Measurements from ENCODE around the gene CIAO3.

The CIAO3 gene

DNA sequence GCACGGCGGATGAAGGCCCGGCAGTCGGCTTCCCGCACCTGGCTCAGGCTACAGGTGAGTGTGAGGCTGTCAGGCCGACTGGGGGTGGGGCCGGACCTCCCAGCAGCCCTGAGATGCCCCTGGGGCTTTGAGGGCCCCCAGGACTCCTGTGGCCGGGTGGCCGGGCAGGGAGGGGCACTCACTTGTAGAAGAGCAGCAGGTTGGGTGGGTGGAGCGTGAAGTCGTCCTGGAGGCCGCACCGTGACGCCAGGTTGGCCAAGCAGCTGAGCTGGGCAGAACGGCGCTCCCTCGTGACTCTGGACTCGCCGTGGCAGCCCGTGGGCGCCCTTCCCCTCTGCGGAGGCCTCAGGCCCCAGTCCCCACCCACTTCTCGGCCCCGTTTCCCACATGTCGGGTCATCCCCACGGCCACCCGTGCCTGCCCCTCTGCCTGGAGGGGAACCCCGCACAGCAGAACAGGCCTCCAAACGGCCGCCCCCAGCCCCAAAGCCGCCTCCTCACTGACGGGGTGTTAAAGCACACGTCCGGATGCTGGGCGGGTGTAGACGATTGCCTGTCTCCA is 34.5 kb upstream of the CIAO3 start:
- no peak for DNase-seq

- DNase-seq, result no peak
Measured at GRCh38 chr16:774086-775001, 33.5 kb upstream of the CIAO3 start.

DNA sequence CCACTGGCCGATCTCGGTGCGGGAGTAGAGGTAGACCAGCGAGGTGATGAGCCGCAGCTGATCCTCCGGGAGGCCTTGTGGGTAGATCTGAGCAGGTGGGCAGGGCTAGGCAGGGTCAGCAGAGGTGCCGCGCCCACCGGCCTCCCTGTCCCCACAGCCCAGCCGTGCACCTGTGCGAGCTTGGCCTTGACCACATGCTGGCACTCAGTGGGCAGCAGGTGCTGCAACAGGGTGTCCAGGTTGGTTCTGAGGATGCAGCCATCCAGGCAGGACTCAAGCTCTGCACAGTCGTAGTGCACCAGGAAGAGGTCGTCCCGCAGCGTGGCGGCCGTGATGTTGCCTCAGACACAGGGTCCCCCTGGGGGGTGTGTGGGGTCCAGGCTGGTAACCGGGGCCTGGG is 32.2 kb upstream of the CIAO3 start:
- DNase-seq, result no peak

- no peak for DNase-seq
Measured at GRCh38 chr16:770411-770810, 29.6 kb upstream of the CIAO3 start.

DNA sequence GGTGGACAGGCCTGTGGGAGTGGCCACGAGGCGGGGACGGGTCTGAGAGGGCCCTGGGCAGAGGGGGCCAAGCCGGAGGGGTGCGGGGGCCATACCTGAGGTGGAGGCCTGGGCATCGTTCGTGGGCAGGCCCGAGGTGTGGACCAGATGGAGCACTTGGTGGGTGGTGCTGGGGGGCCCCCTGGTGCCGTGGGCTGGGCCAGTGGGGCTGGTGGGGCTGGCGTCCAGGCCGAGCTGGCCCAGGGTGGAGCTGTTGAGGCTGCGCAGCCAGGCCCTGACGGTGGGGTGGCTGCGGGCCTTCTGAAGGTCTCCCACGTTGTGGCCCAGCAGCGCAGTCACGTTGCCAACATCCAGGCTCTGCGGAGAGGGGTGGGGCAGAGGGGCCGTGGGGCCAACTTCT is 29.1 kb upstream of the CIAO3 start:
- DNase-seq, result no peak

DNA sequence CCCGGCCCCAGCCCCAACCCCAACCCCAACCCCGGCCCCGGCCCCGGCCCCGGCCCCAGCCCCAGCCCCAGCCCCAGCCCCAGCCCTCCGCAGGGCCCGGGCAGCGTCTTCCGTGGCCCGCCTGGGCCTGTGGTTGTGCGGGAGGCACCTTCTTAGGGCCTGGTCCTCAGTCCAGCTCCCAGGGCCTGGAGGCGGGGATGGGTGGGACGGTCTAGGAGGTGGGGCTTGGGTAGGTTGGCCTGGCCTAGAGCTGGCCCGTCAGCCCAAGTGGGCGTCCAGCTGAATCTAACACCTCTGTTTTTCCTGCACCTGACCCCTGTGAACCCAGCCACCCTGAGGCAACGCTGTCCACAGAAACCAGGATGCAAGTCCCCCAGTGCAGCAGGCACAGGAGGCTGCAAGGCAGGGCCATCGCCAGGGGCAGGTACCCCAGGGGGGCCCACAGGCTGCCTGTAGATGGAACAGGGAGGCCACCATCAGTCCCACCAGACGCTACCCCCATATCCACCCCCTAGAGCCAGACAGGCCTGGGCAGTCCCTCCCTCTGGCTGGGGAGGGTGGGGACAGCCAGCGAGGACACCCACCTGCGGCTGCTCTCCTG is 28.5 kb upstream of the CIAO3 start:
- no peak for DNase-seq

DNA sequence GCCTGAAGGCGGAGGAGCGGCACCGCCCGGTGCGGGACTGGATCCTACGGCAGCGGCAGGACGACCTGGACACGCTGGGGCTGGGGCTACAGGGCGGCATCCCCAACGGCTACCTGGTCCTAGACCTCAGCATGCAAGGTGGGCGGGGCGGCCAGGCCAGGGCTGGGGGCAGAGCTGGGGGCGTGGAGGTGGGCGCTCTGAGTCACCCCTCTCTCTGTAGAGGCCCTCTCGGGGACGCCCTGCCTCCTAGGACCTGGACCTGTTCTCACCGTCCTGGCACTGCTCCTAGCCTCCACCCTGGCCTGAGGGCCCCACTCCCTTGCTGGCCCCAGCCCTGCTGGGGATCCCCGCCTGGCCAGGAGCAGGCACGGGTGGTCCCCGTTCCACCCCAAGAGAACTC is 27.6 kb upstream of the CIAO3 start:
- no peak for DNase-seq

GRCh38 chr16:767743-768235 is 27.0 kb upstream of the CIAO3 start:
- no peak for DNase-seq

DNA sequence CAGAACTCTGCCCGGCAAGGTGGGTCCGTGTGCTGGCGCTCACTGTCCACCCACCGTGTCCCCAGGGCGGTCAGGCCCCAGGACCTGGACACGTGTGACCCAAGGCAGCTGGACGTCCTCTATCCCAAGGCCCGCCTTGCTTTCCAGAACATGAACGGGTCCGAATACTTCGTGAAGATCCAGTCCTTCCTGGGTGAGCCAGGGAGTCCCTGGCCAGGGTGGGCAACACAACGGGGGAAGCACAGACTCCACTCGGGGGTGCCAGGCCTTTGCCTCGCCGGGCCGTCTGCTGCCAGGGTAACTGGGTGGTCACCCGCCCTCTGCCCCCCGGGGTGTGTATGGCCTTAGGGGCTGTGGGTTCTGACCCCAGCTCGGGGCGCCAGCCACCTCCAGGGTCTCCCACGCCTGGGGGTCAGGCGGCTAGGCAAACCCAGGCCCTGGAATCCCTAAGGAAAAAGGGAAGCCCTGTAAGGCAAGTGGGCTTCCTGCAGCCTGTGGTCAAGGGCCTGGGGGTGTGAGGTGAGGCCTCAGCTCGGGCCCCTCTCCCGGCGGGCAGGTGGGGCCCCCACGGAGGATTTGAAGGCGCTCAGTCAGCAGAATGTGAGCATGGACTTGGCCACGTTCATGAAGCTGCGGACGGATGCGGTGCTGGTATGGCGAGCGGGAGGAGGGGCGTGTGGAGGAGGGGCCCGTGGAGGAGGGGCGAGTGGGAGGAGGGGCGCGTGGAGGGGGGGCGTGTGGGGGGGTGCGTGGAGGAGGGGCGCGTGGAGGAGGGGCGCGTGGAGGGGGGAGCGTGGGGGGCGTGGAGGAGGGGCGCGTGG is 26.2 kb upstream of the CIAO3 start:
- DNase-seq, result no peak

DNA sequence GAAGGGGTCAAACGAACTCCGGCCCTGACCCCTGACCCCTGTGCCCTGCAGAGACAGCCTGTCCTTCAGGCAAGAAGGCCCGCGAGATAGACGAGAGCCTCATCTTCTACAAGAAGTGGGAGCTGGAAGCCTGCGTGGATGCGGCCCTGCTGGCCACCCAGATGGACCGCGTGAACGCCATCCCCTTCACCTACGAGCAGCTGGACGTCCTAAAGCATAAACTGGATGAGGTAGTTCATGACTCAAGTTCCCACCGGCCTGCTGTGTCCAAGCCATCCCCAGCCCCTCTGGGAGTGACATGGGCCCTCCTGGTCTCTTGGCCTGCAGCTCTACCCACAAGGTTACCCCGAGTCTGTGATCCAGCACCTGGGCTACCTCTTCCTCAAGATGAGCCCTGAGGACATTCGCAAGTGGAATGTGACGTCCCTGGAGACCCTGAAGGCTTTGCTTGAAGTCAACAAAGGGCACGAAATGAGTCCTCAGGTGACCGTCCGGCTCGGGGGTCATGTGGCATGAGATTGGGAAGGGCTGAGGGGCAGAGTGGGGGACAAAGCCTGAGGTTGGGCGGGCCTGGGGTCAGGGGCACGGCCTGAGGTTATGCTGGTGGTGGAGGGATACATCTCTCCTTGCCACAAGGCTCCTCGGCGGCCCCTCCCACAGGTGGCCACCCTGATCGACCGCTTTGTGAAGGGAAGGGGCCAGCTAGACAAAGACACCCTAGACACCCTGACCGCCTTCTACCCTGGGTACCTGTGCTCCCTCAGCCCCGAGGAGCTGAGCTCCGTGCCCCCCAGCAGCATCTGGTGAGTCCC is 25.4 kb upstream of the CIAO3 start:
- no peak for DNase-seq

DNA sequence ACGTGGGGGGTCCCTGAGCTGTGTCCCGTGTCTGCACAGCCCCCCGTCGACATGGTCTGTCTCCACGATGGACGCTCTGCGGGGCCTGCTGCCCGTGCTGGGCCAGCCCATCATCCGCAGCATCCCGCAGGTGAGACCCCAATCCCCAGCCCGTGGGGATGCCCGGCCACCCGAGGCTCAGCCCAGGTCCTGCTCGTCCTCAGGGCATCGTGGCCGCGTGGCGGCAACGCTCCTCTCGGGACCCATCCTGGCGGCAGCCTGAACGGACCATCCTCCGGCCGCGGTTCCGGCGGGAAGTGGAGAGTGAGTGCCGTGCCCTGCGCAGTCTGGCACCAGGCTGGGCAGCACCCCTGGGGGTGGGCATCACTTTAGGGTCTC is 24.7 kb upstream of the CIAO3 start:
- no peak for DNase-seq

DNA sequence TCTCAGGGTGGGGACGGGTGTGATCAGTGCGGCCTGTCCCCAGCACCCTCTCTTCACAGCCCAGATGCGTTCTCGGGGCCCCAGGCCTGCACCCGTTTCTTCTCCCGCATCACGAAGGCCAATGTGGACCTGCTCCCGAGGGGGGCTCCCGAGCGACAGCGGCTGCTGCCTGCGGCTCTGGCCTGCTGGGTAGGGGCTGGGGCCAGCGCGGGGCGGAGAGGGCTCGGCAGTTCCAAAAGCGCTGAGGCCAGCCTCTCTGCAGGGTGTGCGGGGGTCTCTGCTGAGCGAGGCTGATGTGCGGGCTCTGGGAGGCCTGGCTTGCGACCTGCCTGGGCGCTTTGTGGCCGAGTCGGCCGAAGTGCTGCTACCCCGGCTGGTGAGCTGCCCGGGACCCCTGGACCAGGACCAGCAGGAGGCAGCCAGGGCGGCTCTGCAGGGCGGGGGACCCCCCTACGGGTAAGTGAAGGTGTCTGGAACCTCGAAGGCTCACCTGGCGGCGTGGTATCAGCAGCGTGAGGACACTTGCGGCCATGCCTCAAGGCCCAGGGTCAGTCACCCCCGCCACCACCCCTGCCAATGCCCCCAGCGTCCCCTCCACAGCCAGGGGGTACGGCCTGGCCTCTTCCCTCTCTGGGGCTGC is 24.2 kb upstream of the CIAO3 start:
- no peak for DNase-seq

DNA sequence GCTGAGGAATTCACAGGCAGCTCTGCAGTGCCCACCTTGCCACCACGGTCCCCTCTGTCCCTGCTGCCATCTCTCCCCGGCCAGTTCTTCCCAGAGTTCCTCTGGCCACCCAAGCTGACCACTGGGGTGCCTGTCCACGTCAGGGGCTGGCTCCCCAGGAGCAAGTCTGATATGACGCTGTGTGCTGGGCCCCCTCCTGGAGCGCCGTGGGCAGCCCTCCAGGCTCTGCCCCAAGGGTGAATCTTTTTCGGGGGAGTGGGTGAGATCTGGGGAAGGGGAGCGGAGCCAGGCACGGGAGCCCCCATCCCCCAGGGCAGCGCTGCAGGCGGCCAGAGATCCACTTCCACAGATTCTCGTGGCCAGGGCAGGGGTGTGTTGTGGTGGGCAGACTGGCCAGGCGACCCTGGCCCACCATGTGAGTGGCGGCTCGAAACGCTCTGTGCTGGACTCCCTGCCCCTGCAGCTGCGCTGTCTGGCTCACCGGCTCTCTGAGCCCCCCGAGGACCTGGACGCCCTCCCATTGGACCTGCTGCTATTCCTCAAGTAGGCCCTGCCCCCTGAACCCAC is 23.5 kb upstream of the CIAO3 start:
- no peak for DNase-seq

- DNase-seq, result no peak
Measured at GRCh38 chr16:763369-764183, 22.8 kb upstream of the CIAO3 start.

GRCh38 chr16:762595-763268 is 21.9 kb upstream of the CIAO3 start:
- DNase-seq, result no peak

DNA sequence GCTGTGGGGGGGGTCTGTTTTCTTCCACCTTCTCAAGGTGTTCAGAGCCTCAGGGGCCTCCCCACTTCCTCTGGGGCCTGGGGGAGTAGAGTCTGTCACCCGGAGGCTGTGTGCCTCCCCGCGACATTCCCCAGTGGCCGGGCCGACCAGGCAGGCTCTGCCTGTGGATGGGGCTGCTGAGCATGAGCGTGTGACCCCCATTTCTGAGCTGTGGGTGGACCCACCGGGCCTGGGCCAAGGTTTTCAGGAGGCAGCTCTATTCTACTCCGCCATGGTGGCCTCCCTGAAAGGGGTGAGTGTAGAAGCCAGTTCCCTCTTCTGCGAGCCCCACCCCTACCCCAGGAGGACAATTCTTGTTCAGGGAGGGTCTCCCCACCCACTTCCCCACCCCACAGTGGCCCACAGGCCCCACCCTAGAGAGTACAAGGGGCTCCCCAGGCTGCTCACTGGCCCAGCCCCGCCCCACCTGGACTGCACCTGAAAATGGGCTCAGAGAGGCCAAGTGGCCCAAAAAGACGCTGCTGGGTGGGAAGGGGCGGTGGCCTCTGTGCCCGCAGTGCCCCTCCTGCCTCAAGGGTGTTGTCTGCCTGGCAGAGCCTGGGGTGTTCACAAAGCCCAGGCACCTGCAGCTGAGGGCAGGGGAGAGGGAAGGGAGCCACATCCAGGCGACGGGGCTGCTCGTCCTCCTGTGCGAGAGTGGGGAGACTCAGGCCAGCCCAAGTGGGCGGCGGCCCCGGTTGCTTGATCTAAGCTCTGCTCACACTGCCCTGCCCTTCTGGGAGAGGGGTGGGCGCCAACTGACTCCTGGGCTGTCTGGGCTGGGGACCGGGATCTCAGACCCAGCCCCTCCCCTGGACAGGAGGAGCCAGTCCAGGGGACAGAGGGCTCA is 21.1 kb upstream of the CIAO3 start:
- DNase-seq, result no peak

DNA sequence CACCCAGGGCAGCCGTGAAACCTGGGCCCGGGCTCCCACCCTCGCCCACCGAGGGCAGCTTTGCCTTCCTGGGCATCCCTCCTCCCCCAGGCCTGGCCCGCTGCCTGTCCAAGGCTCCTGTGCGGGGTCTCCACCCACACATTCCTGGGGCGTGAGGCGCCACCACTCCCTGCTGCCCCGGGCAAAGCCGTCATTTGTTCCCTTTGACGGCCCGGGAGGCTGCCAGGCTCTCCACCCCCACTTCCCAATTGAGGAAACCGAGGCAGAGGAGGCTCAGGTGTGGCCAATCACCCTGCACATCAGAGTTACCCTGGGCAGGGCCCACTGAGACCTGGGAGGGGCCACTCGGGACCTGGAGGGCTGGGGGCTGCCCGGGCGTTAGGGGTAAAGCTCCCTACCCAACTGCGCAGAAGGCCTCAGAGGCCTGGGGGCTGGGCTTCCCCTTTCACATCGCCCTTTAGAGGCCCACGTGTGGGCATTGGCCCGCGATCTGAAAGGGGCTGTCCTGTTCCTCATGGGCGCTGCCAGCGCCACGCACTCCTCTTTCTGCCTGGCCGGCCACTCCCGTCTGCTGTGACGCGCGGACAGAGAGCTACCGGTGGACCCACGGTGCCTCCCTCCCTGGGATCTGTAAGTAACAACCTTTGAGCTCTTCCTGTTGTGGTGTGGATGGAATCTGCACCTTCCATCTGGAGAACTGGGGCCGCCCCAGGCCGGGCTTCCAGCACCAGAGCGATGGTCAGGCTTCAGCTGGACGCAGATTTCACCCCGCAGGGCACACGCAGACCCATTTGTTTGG is 19.9 kb upstream of the CIAO3 start, which contains the start of gene MSLN:
Gene MSLN, plus strand, starts transcription at position 190 of the 799 bp plus-strand sequence. CDS start 1,947 bp downstream, outside the sequence.
- no peak for DNase-seq

DNA sequence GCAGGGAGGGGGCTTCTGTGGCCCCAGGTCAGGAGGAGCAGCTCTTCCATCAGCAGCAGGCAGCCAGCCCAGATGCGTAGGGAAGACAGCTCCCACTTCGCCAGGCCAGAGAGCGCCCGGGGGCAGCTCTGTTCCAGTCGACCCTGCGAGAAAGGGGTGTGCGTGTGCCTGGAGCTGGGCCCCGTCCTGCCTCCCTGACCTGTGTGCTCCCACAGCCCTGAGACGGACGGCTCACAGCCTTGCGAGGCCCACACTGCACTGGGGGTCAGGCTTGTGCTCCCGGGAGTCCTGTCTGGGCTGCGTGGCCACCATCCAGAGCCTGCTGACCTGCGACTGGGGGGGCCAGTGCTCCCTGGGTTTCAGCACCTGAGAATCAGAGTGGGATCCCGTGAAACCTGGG is 19.3 kb upstream of the CIAO3 start:
- no peak for DNase-seq
